Measurements from ENCODE around the gene UBE4A. TPM values are rescaled to one million over a fixed set of nuclear protein-coding genes. Genes with fewer than 3 reads are reported as not detected.

The UBE4A gene
- total RNA-seq, 1 experiment from 2014 or later = 30.8 TPM

- peak overlapping the region; percentile 88 for H3K4me3 Mint-ChIP-seq (ENCODE audit: low read depth, unreplicated experiment)
- H3K36me3 Mint-ChIP-seq (ENCODE audit: insufficient read depth, unreplicated experiment) = peaks cover 50% of the 10 kb centered on the region
- H3K27ac Mint-ChIP-seq (ENCODE audit: unreplicated experiment) = peak overlapping the region; percentile 67
- no TSS peak for BruUV-seq (replicated peaks)
- intact Hi-C loops (cut with micrococcal nuclease; ENCODE audit: unreplicated experiment) = loop anchor here (5.0 kb wide), 1 partner anchor 33 kb away; the partner anchor contains the start of gene ATP5MG
- H3K9me3 Mint-ChIP-seq (ENCODE audit: low read depth, unreplicated experiment) = no peaks in the 10 kb centered on the region
- H3K4me1 Mint-ChIP-seq (ENCODE audit: low read depth, unreplicated experiment) = peaks cover 9% of the 10 kb centered on the region
- CTCF ChIA-PET = no interaction called here
- peak; percentile 31 for DNase-seq
- no peaks in the 10 kb centered on the region for H3K27me3 Mint-ChIP-seq (ENCODE audit: unreplicated experiment)
- TF ChIP-seq CTCF (IDR thresholded peaks at IDR 0.05; ENCODE audit: unreplicated experiment) = no peak
Measured at GRCh38 chr11:118435290-118435892, 76.0 kb downstream of the UBE4A start.

GRCh38 chr11:118435893-118436624, 76.7 kb downstream of the UBE4A start, which contains the start of gene KMT2A:
Gene KMT2A, plus strand, starts transcription at chr11:118436492. Its CDS starts 21 bp downstream, at chr11:118436513.
- no TSS peak for BruUV-seq (replicated peaks)
- peaks cover 9% of the 10 kb centered on the region for H3K4me1 Mint-ChIP-seq (ENCODE audit: low read depth, unreplicated experiment)
- DNase-seq = peak; percentile 98
- intact Hi-C loops (cut with micrococcal nuclease; ENCODE audit: unreplicated experiment) = loop anchor here (5.0 kb wide), 1 partner anchor 34 kb away; the partner anchor contains the start of gene ATP5MG
- H3K27me3 Mint-ChIP-seq (ENCODE audit: unreplicated experiment) = no peaks in the 10 kb centered on the region
- no peak for TF ChIP-seq CTCF (IDR thresholded peaks at IDR 0.05; ENCODE audit: unreplicated experiment)
- H3K9me3 Mint-ChIP-seq (ENCODE audit: low read depth, unreplicated experiment) = no peaks in the 10 kb centered on the region
- peaks cover 50% of the 10 kb centered on the region for H3K36me3 Mint-ChIP-seq (ENCODE audit: insufficient read depth, unreplicated experiment)
- H3K4me3 Mint-ChIP-seq (ENCODE audit: low read depth, unreplicated experiment) = peak within 1 kb of the TSS; percentile 88
- H3K27ac Mint-ChIP-seq (ENCODE audit: unreplicated experiment) = peak within 1 kb of the TSS; percentile 72
- CTCF ChIA-PET = interaction anchor here (0.6 kb wide), 1 partner anchor 26 kb away, joined by 3 read pairs; no protein-coding TSS in a partner anchor

GRCh38 chr11:118436639-118437207, 77.3 kb downstream of the UBE4A start:
- DNase-seq = no peak
- Mint-ChIP-seq H3K9me3 (ENCODE audit: low read depth, unreplicated experiment) (no peaks in the 10 kb centered on the region), H3K36me3 (ENCODE audit: insufficient read depth, unreplicated experiment) (peaks cover 50% of the 10 kb centered on the region), H3K4me3 (ENCODE audit: low read depth, unreplicated experiment) (peak overlapping the region; percentile 88), H3K27me3 (ENCODE audit: unreplicated experiment) (no peaks in the 10 kb centered on the region), H3K27ac (ENCODE audit: unreplicated experiment) (peak overlapping the region; percentile 72), H3K4me1 (ENCODE audit: low read depth, unreplicated experiment) (peaks cover 13% of the 10 kb centered on the region)
- intact Hi-C loops (cut with micrococcal nuclease; ENCODE audit: unreplicated experiment) = loop anchor here (5.0 kb wide), 1 partner anchor 34 kb away; the partner anchor contains the start of gene ATP5MG
- CTCF ChIA-PET = interaction anchor here (0.6 kb wide), 1 partner anchor 26 kb away, joined by 3 read pairs; no protein-coding TSS in a partner anchor
- BruUV-seq (replicated peaks) = no TSS peak
- TF ChIP-seq CTCF (IDR thresholded peaks at IDR 0.05; ENCODE audit: unreplicated experiment) = no peak

- BruUV-seq (replicated peaks) = no TSS peak
- TF ChIP-seq CTCF (IDR thresholded peaks at IDR 0.05; ENCODE audit: unreplicated experiment) = no peak
- Mint-ChIP-seq H3K27ac (ENCODE audit: unreplicated experiment) (peak overlapping the region; percentile 72), H3K27me3 (ENCODE audit: unreplicated experiment) (no peaks in the 10 kb centered on the region), H3K36me3 (ENCODE audit: insufficient read depth, unreplicated experiment) (peaks cover 50% of the 10 kb centered on the region), H3K4me1 (ENCODE audit: low read depth, unreplicated experiment) (peaks cover 21% of the 10 kb centered on the region), H3K9me3 (ENCODE audit: low read depth, unreplicated experiment) (no peaks in the 10 kb centered on the region), H3K4me3 (ENCODE audit: low read depth, unreplicated experiment) (peak overlapping the region; percentile 88)
- DNase-seq = peak; percentile 44
- intact Hi-C loops (cut with micrococcal nuclease; ENCODE audit: unreplicated experiment) = loop anchor here (5.0 kb wide), 1 partner anchor 35 kb away; the partner anchor contains the start of gene ATP5MG
- CTCF ChIA-PET = no interaction called here
Measured at GRCh38 chr11:118437208-118438125, 78.1 kb downstream of the UBE4A start.

All from Calu3 (cell line).